Panc1 (cell line): ENCODE results near the gene ACAD9.

Source experiments
- CTCF ChIP-seq: fragments of 450-650 bp; IDR thresholded peaks from 2 replicates; pipeline ENCODE4 v1.5.1; 2017; ENCODE audit warnings: mild to moderate bottlenecking
- POLR2AphosphoS5 ChIP-seq: IDR thresholded peaks from 2 replicates; pipeline ENCODE4 v1.6.1; 2012; ENCODE audit warnings: mild to moderate bottlenecking, low read depth, low read length, moderate library complexity
- REST ChIP-seq, 2 experiments: IDR thresholded peaks; 2 replicates each; pipeline ENCODE4 v1.6.1; 2011 to 2012; ENCODE audit warnings: low read depth in 2 of 2, control low read depth in 1 of 2, low read length in 1 of 2, mild to moderate bottlenecking in 1 of 2, moderate library complexity in 1 of 2; ENCODE audit not compliant: insufficient read depth in 1 of 2

- no peak for TF ChIP-seq CTCF
- no peak for TF ChIP-seq POLR2AphosphoS5
- TF ChIP-seq REST (IDR thresholded peaks at IDR 0.05; ENCODE audit: insufficient read depth in 1 of 2, low read depth in 2 of 2, low read length in 1 of 2) = no peak
Measured at GRCh38 chr3:128932516-128933212, 53.2 kb downstream of the ACAD9 start.
